ENCODE data around the gene TRIM10. TPM values are rescaled to one million over a fixed set of nuclear protein-coding genes. Genes with fewer than 3 reads are reported as not detected.
"Not testable (repeated sequence)": the region's sequence is repeated elsewhere in the genome, so short reads cannot be mapped to it uniquely, and the experiment has no call there.

The TRIM10 gene
- total RNA-seq, 4 donors from 2014 or later, result 0.09 TPM; not detected in 3

GRCh38 chr6:30122515-30122914 is 38.5 kb downstream of the TRIM10 start:
- TF ChIP-seq, protein P1, sequence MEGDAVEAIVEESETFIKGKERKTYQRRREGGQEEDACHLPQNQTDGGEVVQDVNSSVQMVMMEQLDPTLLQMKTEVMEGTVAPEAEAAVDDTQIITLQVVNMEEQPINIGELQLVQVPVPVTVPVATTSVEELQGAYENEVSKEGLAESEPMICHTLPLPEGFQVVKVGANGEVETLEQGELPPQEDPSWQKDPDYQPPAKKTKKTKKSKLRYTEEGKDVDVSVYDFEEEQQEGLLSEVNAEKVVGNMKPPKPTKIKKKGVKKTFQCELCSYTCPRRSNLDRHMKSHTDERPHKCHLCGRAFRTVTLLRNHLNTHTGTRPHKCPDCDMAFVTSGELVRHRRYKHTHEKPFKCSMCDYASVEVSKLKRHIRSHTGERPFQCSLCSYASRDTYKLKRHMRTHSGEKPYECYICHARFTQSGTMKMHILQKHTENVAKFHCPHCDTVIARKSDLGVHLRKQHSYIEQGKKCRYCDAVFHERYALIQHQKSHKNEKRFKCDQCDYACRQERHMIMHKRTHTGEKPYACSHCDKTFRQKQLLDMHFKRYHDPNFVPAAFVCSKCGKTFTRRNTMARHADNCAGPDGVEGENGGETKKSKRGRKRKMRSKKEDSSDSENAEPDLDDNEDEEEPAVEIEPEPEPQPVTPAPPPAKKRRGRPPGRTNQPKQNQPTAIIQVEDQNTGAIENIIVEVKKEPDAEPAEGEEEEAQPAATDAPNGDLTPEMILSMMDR (IDR thresholded peaks at IDR 0.05), result no peak

DNA sequence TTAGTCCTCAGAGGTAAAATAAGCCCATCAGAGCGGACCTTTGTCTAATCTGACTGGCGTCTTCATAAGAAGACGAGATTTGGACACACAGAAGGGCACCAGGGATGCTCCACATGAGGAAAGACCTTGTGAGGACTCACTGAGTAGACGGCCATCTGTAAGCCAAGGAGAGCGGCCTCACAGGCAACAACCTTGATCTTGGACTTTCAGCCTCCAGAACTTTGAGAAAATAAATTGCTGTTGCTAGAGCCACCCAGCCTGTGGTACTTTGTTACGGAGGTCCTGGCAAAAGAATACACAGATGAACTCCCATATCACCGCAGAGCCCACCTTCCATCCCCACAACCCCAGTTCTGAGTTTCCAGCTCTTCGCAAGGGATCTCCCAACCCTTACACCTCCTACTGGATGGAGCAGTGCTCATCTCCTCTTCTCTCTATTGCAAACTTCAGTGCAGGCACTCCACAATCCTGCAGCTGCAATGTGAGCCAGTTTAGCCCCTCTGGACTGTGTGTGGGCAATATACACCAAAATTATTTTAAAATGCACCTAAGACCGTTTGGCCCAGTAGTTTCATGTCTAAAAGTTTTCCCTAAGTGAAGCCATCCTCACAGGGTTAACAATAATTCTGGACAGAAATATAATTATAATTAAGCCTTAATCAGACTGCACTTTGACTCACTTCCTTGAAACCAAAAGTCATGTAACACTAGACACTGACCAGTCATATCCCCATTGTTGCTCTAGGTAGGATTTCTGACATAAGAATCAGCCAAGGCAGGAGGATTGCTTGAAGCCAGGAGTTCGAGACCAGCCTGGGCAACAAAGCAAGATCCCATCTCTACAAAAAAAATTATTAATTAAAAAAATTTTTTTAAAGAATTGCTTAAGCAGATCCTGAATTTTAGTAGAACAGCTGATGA is 39.3 kb downstream of the TRIM10 start:
- DNase-seq (ENCODE audit: low spot score) (no peak), ATAC-seq (ENCODE audit: low FRiP score) (no peak)
- TF ChIP-seq, protein P1 (IDR thresholded peaks at IDR 0.05), result no peak

More at GRCh38 chr6:30122515-30122914, 38.5 kb downstream of the TRIM10 start:
- no peak for DNase-seq (ENCODE audit: low spot score)
- no peak for ATAC-seq (ENCODE audit: low FRiP score)

DNA sequence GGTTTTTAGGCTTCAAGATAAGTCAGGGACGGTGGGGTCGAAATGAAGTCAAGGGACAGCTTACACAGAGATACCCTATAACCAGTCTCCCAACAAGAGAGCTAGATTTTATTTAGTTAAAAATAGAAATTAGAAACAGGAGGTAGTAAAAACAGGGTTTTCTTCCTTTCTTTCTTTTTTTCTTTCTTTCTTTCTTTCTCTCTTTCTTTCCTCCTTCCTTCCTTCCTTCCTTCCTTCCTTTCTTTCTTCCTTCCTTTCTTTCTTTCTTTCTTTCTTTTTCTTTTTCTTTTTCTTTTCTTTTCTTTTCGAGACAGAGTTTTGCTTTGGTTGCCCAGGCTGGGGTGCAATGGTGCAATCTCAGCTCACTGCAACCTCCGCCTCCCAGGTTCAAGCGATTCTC is 42.3 kb downstream of the TRIM10 start:
- not testable (repeated sequence) for DNase-seq (ENCODE audit: low spot score)

GRCh38 chr6:30116724-30117123 is 44.3 kb downstream of the TRIM10 start:
- no peak for ATAC-seq (ENCODE audit: low FRiP score)
- no peak for DNase-seq (ENCODE audit: low spot score)
- TF ChIP-seq, protein P1 (IDR thresholded peaks at IDR 0.05), result no peak

More for the DNA sequence above, 42.3 kb downstream of the TRIM10 start:
- not testable (repeated sequence) for ATAC-seq (ENCODE audit: low FRiP score)

GRCh38 chr6:30113841-30114240 is 47.2 kb downstream of the TRIM10 start:
- no peak for DNase-seq (ENCODE audit: low spot score)
- TF ChIP-seq, protein P1 (IDR thresholded peaks at IDR 0.05), result no peak
- ATAC-seq (ENCODE audit: low FRiP score), result no peak

DNA sequence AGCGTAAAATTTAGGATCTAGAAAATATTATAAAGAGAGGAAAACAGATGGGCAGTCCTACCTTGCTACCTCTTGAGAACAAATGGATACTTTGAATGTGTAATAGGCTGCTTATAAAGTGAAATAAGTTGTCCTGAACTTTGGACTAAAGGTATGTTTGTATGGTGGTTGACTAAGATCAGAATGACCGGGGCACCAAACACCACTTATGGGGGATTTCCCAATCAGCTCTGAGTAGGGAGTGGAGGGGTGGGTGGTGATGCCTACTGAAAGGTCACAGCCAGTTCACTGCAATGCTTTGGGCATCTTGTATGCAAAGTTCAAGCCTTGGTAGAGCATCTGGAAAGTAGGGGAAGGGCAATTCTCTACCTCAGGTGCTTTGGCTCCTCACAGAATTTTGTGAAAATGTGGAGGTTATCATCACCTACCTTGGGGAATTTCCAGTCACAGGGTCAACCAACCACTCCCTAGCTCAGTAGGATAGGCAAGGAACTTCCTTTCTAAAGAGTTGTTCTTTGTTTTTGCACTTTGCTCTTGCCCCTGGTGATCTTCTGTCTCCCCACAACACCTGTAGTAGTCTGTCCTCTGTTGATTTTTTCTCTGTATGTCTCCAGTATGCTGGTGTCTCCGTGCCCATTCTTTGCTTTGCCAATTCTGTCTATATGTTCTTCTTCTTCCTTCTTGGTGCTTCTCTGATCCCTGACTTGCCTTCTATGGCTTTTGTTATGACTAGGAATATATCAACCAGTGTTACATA is 47.8 kb downstream of the TRIM10 start, which contains the start of gene TRIM31:
TRIM31 (minus strand) TSS at position 88 of the 757 bp plus-strand sequence. CDS start 285 bp downstream, outside the sequence.
- ATAC-seq (ENCODE audit: low FRiP score) (no peak), DNase-seq (ENCODE audit: low spot score) (no peak)
- TF ChIP-seq, protein P1 (IDR thresholded peaks at IDR 0.05), result no peak

- ATAC-seq (ENCODE audit: low FRiP score), result no peak
- DNase-seq (ENCODE audit: low spot score), result no peak
- TF ChIP-seq, protein P1 (IDR thresholded peaks at IDR 0.05), result no peak
These were observed 48.5 kb downstream of the TRIM10 start for GRCh38 chr6:30112402-30112994.

All from omental fat pad (tissue), 4 donors.